Skeletal muscle tissue (tissue), 4 donors: ENCODE data around the gene PDE4B. TPM values are rescaled to one million over a fixed set of nuclear protein-coding genes. Genes with fewer than 3 reads are reported as not detected.

ENCODE experiments used
- H3K27ac ChIP-seq: one replicate; pipeline ENCODE4 v1.7.0; 2013; ENCODE audit warnings: mild to moderate bottlenecking, low read depth, low read length, inconsistent platforms
- H3K27me3 ChIP-seq, 3 donors: one replicate each; pipeline ENCODE4 v1.7.0; 2013; ENCODE audit warnings: low read length in 3 of 3; ENCODE audit not compliant: control insufficient read depth in 3 of 3, insufficient read depth in 3 of 3
- H3K36me3 ChIP-seq, 3 donors: one replicate each; pipeline ENCODE4 v1.7.0; 2013; ENCODE audit warnings: low read length in 3 of 3; ENCODE audit not compliant: control insufficient read depth in 3 of 3, insufficient read depth in 3 of 3
- H3K4me1 ChIP-seq, 3 donors: one replicate each; pipeline ENCODE4 v1.7.0; 2013; ENCODE audit warnings: low read length in 3 of 3, mild to moderate bottlenecking in 3 of 3; ENCODE audit not compliant: control insufficient read depth in 3 of 3, insufficient read depth in 3 of 3
- H3K4me3 ChIP-seq, 3 donors: one replicate each; pipeline ENCODE4 v1.7.0; 2013; ENCODE audit warnings: low read length in 3 of 3
- H3K9ac ChIP-seq, 3 donors: one replicate each; pipeline ENCODE4 v1.7.0; 2013; ENCODE audit warnings: low read length in 3 of 3, mild to moderate bottlenecking in 3 of 3, moderate library complexity in 2 of 3, low read depth in 1 of 3
- H3K9me3 ChIP-seq, 3 donors: one replicate each; pipeline ENCODE4 v1.7.0; 2013; ENCODE audit warnings: low read length in 3 of 3; ENCODE audit not compliant: control insufficient read depth in 3 of 3
- total RNA-seq: library from RNA; depleted of rRNA; stranded (reverse); fragments of >200 nt; gene quantifications from one replicate; pipeline ENCODE4 v1.2.3, GENCODE V29; 2014
- donor health status: Osteomylitis.

Gene PDE4B
- total RNA-seq, 1 donor from 2014 or later, result 26.6 TPM

GRCh38 chr1:66243548-66244130, 450.9 kb downstream of the PDE4B start:
- H3K9me3 ChIP-seq, result no peaks in the 10 kb centered on the region
- H3K4me3 ChIP-seq, result no peak overlapping the region
- no peak overlapping the region for H3K9ac ChIP-seq
- H3K27me3 ChIP-seq, result no peaks in the 10 kb centered on the region
- H3K27ac ChIP-seq, result no peak overlapping the region
- peaks cover 0 to 2% (median 0%) of the 10 kb centered on the region in 3 donors for H3K4me1 ChIP-seq
- H3K36me3 ChIP-seq, result no peaks in the 10 kb centered on the region

GRCh38 chr1:66244429-66244828, 451.7 kb downstream of the PDE4B start:
- no peaks in the 10 kb centered on the region for H3K9me3 ChIP-seq
- no peak overlapping the region for H3K9ac ChIP-seq
- H3K4me1 ChIP-seq, result peaks cover 0 to 2% (median 0%) of the 10 kb centered on the region in 3 donors
- no peaks in the 10 kb centered on the region for H3K36me3 ChIP-seq
- H3K27ac ChIP-seq, result no peak overlapping the region
- H3K27me3 ChIP-seq, result no peaks in the 10 kb centered on the region
- no peak overlapping the region for H3K4me3 ChIP-seq

GRCh38 chr1:66245691-66246090, 453.0 kb downstream of the PDE4B start:
- Histone ChIP-seq H3K27me3 (no peaks in the 10 kb centered on the region), H3K9me3 (no peaks in the 10 kb centered on the region), H3K9ac (no peak overlapping the region), H3K36me3 (no peaks in the 10 kb centered on the region), H3K27ac (no peak overlapping the region), H3K4me3 (no peak overlapping the region), H3K4me1 (peaks cover 0 to 2% (median 0%) of the 10 kb centered on the region in 3 donors)

GRCh38 chr1:66246351-66247269, 453.9 kb downstream of the PDE4B start:
- no peaks in the 10 kb centered on the region for H3K27me3 ChIP-seq
- H3K27ac ChIP-seq, result no peak overlapping the region
- H3K4me3 ChIP-seq, result no peak overlapping the region
- H3K36me3 ChIP-seq, result no peaks in the 10 kb centered on the region
- H3K9me3 ChIP-seq, result no peaks in the 10 kb centered on the region
- H3K9ac ChIP-seq, result no peak overlapping the region
- H3K4me1 ChIP-seq, result peaks cover 0 to 2% (median 0%) of the 10 kb centered on the region in 3 donors

- Histone ChIP-seq H3K9me3 (no peaks in the 10 kb centered on the region), H3K27ac (no peak overlapping the region), H3K9ac (no peak overlapping the region), H3K27me3 (no peaks in the 10 kb centered on the region), H3K36me3 (no peaks in the 10 kb centered on the region), H3K4me3 (no peak overlapping the region), H3K4me1 (peaks cover 0 to 2% (median 0%) of the 10 kb centered on the region in 3 donors)
Measured at GRCh38 chr1:66247415-66248208, 454.9 kb downstream of the PDE4B start.

- Histone ChIP-seq H3K4me1 (peaks cover 0 to 2% (median 0%) of the 10 kb centered on the region in 3 donors), H3K27ac (no peak overlapping the region), H3K27me3 (no peaks in the 10 kb centered on the region), H3K4me3 (no peak overlapping the region), H3K9me3 (no peaks in the 10 kb centered on the region), H3K36me3 (no peaks in the 10 kb centered on the region), H3K9ac (no peak overlapping the region)
Measured at GRCh38 chr1:66248257-66248656, 455.6 kb downstream of the PDE4B start.

GRCh38 chr1:66248746-66249145, 456.1 kb downstream of the PDE4B start:
- Histone ChIP-seq H3K4me1 (peaks cover 0 to 2% (median 0%) of the 10 kb centered on the region in 3 donors), H3K27ac (no peak overlapping the region), H3K36me3 (no peaks in the 10 kb centered on the region), H3K4me3 (no peak overlapping the region), H3K9me3 (no peaks in the 10 kb centered on the region), H3K9ac (no peak overlapping the region), H3K27me3 (no peaks in the 10 kb centered on the region)

GRCh38 chr1:66250075-66250474, 457.4 kb downstream of the PDE4B start:
- no peaks in the 10 kb centered on the region for H3K27me3 ChIP-seq
- H3K36me3 ChIP-seq, result no peaks in the 10 kb centered on the region
- H3K9me3 ChIP-seq, result no peaks in the 10 kb centered on the region
- H3K4me1 ChIP-seq, result peaks cover 0 to 2% (median 0%) of the 10 kb centered on the region in 3 donors
- H3K27ac ChIP-seq, result no peak overlapping the region
- H3K9ac ChIP-seq, result no peak overlapping the region
- H3K4me3 ChIP-seq, result no peak overlapping the region

GRCh38 chr1:66250478-66250877, 457.8 kb downstream of the PDE4B start:
- Histone ChIP-seq H3K4me3 (no peak overlapping the region), H3K4me1 (peaks cover 0 to 2% (median 0%) of the 10 kb centered on the region in 3 donors), H3K9me3 (no peaks in the 10 kb centered on the region), H3K36me3 (no peaks in the 10 kb centered on the region), H3K27ac (no peak overlapping the region), H3K9ac (no peak overlapping the region), H3K27me3 (no peaks in the 10 kb centered on the region)
